T-helper 2 cell treated with Interferon-gamma antibody and Interleukin-4, amounts not matched to agents 5 μg/mL and 100 μg/mL, for 36 hours (primary cell): Measurements from ENCODE around the gene ARHGAP21.
"Not testable (repeated sequence)": the region's sequence is repeated elsewhere in the genome, so short reads cannot be mapped to it uniquely, and the experiment has no call there.

Experiments used
- DNase-seq: peaks from one replicate; pipeline ENCODE4 v3.0.0; 2021; ENCODE audit warnings: low spot score
- H3K27ac Mint-ChIP-seq: one replicate; pipeline ENCODE4 v1.8.0; 2021; ENCODE audit warnings: mild to moderate bottlenecking, mixed read lengths
- H3K27me3 Mint-ChIP-seq: one replicate; pipeline ENCODE4 v1.8.0; 2021; ENCODE audit warnings: low read depth, mixed read lengths
- H3K36me3 Mint-ChIP-seq: one replicate; pipeline ENCODE4 v1.8.0; 2021; ENCODE audit warnings: low read depth, mixed read lengths
- H3K4me1 Mint-ChIP-seq: one replicate; pipeline ENCODE4 v1.8.0; 2021; ENCODE audit warnings: low read depth, mixed read lengths
- H3K4me3 Mint-ChIP-seq: one replicate; pipeline ENCODE4 v1.8.0; 2022; ENCODE audit warnings: mild to moderate bottlenecking, moderate library complexity, mixed read lengths
- H3K9me3 Mint-ChIP-seq: one replicate; pipeline ENCODE4 v1.8.0; 2021; ENCODE audit warnings: mixed read lengths

ARHGAP21 gene

GRCh38 chr10:24685958-24686540, 37.6 kb downstream of the ARHGAP21 start:
- Mint-ChIP-seq H3K4me3 (no peak overlapping the region), H3K27me3 (no peaks in the 10 kb centered on the region), H3K27ac (no peak overlapping the region), H3K36me3 (no peaks in the 10 kb centered on the region), H3K4me1 (peaks cover 3% of the 10 kb centered on the region), H3K9me3 (no peaks in the 10 kb centered on the region)
- no peak for DNase-seq

- Mint-ChIP-seq H3K36me3 (no peaks in the 10 kb centered on the region), H3K4me3 (no peak overlapping the region), H3K27me3 (no peaks in the 10 kb centered on the region), H3K9me3 (no peaks in the 10 kb centered on the region), H3K27ac (no peak overlapping the region), H3K4me1 (peaks cover 2% of the 10 kb centered on the region)
- no peak for DNase-seq
Observed at GRCh38 chr10:24683554-24683953, 40.1 kb downstream of the ARHGAP21 start.

- Mint-ChIP-seq H3K4me3 (no peak overlapping the region), H3K4me1 (no peaks in the 10 kb centered on the region), H3K36me3 (no peaks in the 10 kb centered on the region), H3K27ac (no peak overlapping the region), H3K27me3 (no peaks in the 10 kb centered on the region), H3K9me3 (peaks cover 4% of the 10 kb centered on the region)
- no peak for DNase-seq
Observed at GRCh38 chr10:24681572-24682088, 42.1 kb downstream of the ARHGAP21 start.

- no peaks in the 10 kb centered on the region for H3K36me3 Mint-ChIP-seq
- peaks cover 4% of the 10 kb centered on the region for H3K9me3 Mint-ChIP-seq
- H3K4me3 Mint-ChIP-seq = no peak overlapping the region
- no peak overlapping the region for H3K27ac Mint-ChIP-seq
- no peaks in the 10 kb centered on the region for H3K4me1 Mint-ChIP-seq
- DNase-seq = no peak
- H3K27me3 Mint-ChIP-seq = no peaks in the 10 kb centered on the region
Observed at GRCh38 chr10:24680647-24681524, 42.8 kb downstream of the ARHGAP21 start.

- Mint-ChIP-seq H3K4me1 (no peaks in the 10 kb centered on the region), H3K27me3 (no peaks in the 10 kb centered on the region), H3K27ac (no peak overlapping the region), H3K4me3 (no peak overlapping the region), H3K36me3 (no peaks in the 10 kb centered on the region), H3K9me3 (peaks cover 4% of the 10 kb centered on the region)
- DNase-seq = no peak
Observed at GRCh38 chr10:24678757-24679156, 44.9 kb downstream of the ARHGAP21 start.

- Mint-ChIP-seq H3K27me3 (no peaks in the 10 kb centered on the region), H3K36me3 (peaks cover 3% of the 10 kb centered on the region), H3K4me1 (peaks cover 8% of the 10 kb centered on the region), H3K27ac (no peak overlapping the region), H3K4me3 (no peak overlapping the region), H3K9me3 (peaks cover 4% of the 10 kb centered on the region)
- DNase-seq = no peak
Observed at GRCh38 chr10:24674892-24675632, 48.6 kb downstream of the ARHGAP21 start.

GRCh38 chr10:24670964-24671670, 52.6 kb downstream of the ARHGAP21 start:
- no peaks in the 10 kb centered on the region for H3K9me3 Mint-ChIP-seq
- peaks cover 4% of the 10 kb centered on the region for H3K36me3 Mint-ChIP-seq
- H3K27me3 Mint-ChIP-seq = no peaks in the 10 kb centered on the region
- peaks cover 8% of the 10 kb centered on the region for H3K4me1 Mint-ChIP-seq
- H3K27ac Mint-ChIP-seq = peak overlapping the region; percentile 45
- DNase-seq = no peak
- no peak overlapping the region for H3K4me3 Mint-ChIP-seq

- H3K9me3 Mint-ChIP-seq = no peaks in the 10 kb centered on the region
- H3K27me3 Mint-ChIP-seq = no peaks in the 10 kb centered on the region
- no peak for DNase-seq
- peaks cover 4% of the 10 kb centered on the region for H3K36me3 Mint-ChIP-seq
- H3K27ac Mint-ChIP-seq = no peak overlapping the region
- peaks cover 8% of the 10 kb centered on the region for H3K4me1 Mint-ChIP-seq
- no peak overlapping the region for H3K4me3 Mint-ChIP-seq
Observed at GRCh38 chr10:24669285-24669852, 54.3 kb downstream of the ARHGAP21 start.

- H3K36me3 Mint-ChIP-seq = peaks cover 4% of the 10 kb centered on the region
- no peak for DNase-seq
- no peaks in the 10 kb centered on the region for H3K9me3 Mint-ChIP-seq
- no peak overlapping the region for H3K27ac Mint-ChIP-seq
- no peak overlapping the region for H3K4me3 Mint-ChIP-seq
- H3K4me1 Mint-ChIP-seq = peaks cover 8% of the 10 kb centered on the region
- H3K27me3 Mint-ChIP-seq = no peaks in the 10 kb centered on the region
Observed at GRCh38 chr10:24668247-24668646, 55.4 kb downstream of the ARHGAP21 start.

- H3K4me3 Mint-ChIP-seq = no peak overlapping the region
- peaks cover 1% of the 10 kb centered on the region for H3K36me3 Mint-ChIP-seq
- no peak for DNase-seq
- no peaks in the 10 kb centered on the region for H3K27me3 Mint-ChIP-seq
- H3K4me1 Mint-ChIP-seq = no peaks in the 10 kb centered on the region
- no peak overlapping the region for H3K27ac Mint-ChIP-seq
- H3K9me3 Mint-ChIP-seq = no peaks in the 10 kb centered on the region
Observed at GRCh38 chr10:24664991-24665390, 58.7 kb downstream of the ARHGAP21 start.

- H3K36me3 Mint-ChIP-seq = peaks cover 7% of the 10 kb centered on the region
- DNase-seq = no peak
- peaks cover 10% of the 10 kb centered on the region for H3K9me3 Mint-ChIP-seq
- no peak overlapping the region for H3K4me3 Mint-ChIP-seq
- H3K27me3 Mint-ChIP-seq = no peaks in the 10 kb centered on the region
- H3K27ac Mint-ChIP-seq = no peak overlapping the region
- H3K4me1 Mint-ChIP-seq = no peaks in the 10 kb centered on the region
Observed at GRCh38 chr10:24661376-24661775, 62.3 kb downstream of the ARHGAP21 start.

GRCh38 chr10:24658319-24658718, 65.4 kb downstream of the ARHGAP21 start:
- DNase-seq, H3K27ac Mint-ChIP-seq, H3K4me1 Mint-ChIP-seq, H3K4me3 Mint-ChIP-seq, H3K27me3 Mint-ChIP-seq, H3K36me3 Mint-ChIP-seq: not testable (repeated sequence)
- H3K9me3 Mint-ChIP-seq = peaks cover 14% of the 10 kb centered on the region

GRCh38 chr10:24656326-24656725, 67.4 kb downstream of the ARHGAP21 start:
- Mint-ChIP-seq H3K9me3 (peaks cover 14% of the 10 kb centered on the region), H3K4me1 (peaks cover 18% of the 10 kb centered on the region)
- H3K27ac Mint-ChIP-seq, H3K27me3 Mint-ChIP-seq, H3K36me3 Mint-ChIP-seq, DNase-seq, H3K4me3 Mint-ChIP-seq: not testable (repeated sequence)
